CD4-positive, alpha-beta T cell treated with Interleukin-6 for 4 hours (primary cell): Measurements from ENCODE around the gene DDT.
"Not testable (repeated sequence)": the region's sequence is repeated elsewhere in the genome, so short reads cannot be mapped to it uniquely, and the experiment has no call there.

Experiments used
- DNase-seq: peaks from one replicate; pipeline ENCODE4 v3.0.0-alpha.2; 2020; ENCODE audit warnings: mixed read lengths

DDT gene

DNA sequence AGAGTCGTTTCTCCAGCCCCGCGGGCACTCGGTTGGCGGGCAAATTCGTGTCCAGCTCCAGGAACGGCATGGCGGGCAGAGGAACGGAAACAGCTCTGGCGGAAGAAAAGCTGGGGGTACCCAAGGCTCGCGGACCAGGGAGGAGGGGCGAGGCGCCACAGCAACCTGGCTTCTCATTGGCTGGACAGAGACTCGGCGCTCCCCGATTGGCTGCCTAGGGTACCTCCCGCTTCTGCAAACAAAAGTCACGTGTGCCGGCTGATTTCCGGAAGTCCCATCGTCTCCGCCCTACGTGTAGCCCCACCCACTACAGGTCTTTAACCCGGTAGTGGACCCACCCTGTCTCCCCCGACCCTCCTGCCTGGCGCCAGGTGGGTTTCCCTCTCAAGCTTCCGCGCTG, at the start of gene DDT:
Gene DDT, minus strand, starts transcription at position 97 of the 400 bp plus-strand sequence. Its CDS starts 27 bp downstream, at position 70.
- DNase-seq = not testable (repeated sequence)

DNA sequence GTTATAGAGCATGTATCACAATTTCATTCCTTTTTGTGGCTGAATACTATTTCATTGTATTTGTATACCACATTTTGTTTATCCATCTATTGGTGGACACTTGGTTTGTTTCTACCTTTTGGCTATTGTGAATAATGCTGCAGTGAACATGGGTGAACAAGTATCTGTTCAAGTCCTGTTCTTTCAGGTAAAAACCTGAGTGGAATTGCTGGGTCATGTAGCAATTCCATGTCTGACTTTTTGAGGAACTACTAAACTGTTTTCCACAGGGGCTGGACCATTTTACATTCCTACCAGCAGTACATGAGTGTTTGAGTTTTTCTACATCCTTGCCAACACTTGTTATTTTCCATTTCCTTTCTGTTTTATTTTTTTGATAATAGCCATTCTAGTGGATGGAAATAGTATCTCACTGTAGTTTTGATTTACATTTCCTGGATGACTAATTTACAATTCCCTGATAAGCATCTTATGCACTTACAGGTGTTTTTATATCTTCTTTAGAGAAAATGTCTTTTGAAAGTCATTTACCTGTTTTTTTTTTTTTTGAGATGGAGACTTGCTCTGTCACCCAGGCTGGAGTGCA, 49.1 kb upstream of the DDT start:
- no peak for DNase-seq

DNA sequence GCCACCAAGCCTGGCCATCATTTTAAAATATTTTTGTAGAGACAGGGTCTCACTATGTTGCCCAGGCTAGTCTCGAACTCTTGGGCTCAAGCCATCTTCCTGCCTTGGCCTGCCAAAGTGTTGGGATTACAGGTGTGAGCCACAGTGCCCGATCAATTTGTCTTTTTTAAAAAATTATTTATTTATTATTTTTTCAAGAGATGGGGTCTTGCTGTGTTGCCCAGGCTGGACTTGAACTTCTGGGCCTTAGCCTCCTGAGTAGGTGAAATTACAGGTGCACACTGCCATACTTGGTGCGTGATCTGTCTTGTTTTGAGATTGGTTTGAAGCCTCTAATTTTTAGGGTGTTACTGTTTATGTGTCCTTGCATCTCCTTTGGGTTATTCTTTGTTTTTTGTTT, 47.1 kb upstream of the DDT start:
- no peak for DNase-seq

DNA sequence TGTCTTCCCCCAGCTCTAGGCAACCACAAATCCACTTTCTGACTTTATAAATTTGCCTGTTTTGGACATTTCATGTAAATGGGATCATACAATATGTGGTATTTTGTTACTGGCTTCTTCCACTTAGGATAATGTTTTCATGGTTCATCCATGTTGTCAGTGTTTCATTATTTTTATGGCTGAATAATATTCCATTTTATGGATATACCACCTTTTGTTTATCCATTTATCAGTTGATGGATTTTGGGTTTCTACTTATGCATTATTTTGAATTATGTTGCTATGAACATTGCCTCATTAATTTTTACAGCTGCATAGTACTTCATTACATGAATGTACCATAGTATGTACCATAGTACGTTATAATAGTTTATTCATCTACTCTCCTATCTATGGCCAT, 41.9 kb upstream of the DDT start:
- DNase-seq = no peak

DNA sequence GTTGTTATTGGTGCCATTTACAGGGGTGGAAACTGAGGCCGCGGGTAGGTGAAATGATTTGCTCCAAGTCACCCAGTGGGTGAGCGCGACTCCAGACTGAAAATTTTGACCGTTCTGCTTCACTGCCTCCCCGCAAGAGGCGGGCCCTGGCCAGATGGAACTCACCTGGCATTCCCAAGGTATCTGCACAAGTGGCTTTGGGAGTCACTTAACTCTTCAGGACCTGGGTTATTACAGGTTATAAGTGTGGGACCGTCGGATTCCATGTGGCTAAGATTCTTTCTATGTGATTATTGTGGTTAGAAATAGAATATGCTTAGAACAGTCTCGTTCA, 37.5 kb upstream of the DDT start:
- DNase-seq = no peak

DNA sequence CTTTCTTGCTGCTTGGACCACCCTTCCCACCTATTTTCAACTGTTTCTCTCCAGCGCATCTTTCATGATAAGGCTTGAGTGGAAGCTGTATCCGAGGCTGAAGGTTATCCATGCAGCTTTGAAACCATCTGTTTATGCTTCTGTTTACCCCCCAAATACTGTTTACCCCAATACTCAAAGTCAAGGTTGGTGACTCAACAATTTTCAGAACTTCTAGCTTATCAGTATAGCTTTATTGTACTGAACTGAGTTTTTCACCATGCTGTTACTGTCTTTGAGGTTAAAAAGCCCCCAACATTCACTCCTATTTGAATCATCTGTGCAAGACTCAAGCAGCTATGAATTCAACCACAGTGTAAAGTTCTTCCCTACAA, 35.8 kb upstream of the DDT start:
- DNase-seq = no peak

DNA sequence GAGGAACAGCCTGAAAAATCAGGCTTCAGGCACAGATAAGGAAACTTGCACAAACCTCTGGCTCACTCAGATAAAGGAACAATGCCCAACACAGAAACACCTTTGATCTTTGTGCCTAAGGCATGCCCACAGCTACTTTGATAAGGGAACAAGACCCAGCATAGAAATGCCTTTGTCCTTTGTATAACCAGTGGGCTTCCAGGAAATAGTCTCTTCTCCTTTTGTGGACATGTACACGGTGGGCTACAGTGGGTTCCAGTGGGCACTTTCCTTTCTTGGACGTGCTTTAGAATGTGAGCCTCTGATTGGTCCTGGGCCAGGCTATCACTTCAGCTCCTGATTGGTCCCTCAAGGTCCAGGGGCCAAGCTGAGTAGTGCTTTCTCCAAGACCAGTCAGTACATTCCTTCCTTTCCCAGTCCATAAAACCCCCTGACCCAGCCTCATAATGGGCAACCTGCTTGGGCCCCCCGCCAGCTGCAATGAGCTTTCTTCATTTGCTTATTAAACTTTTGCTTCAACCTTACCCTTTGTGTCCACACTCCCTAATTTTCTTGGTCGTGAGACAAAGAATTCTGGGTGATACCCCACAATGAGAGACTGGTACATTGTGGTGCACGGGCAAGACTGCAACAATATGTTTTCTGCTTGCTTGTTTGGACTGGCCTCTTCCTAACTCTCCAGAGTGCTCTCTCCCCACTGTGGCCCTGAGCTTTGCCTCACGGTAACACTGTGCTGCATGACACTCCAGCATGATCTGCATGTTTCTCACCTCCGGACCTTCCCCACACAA, 35.2 kb upstream of the DDT start:
- no peak for DNase-seq

DNA sequence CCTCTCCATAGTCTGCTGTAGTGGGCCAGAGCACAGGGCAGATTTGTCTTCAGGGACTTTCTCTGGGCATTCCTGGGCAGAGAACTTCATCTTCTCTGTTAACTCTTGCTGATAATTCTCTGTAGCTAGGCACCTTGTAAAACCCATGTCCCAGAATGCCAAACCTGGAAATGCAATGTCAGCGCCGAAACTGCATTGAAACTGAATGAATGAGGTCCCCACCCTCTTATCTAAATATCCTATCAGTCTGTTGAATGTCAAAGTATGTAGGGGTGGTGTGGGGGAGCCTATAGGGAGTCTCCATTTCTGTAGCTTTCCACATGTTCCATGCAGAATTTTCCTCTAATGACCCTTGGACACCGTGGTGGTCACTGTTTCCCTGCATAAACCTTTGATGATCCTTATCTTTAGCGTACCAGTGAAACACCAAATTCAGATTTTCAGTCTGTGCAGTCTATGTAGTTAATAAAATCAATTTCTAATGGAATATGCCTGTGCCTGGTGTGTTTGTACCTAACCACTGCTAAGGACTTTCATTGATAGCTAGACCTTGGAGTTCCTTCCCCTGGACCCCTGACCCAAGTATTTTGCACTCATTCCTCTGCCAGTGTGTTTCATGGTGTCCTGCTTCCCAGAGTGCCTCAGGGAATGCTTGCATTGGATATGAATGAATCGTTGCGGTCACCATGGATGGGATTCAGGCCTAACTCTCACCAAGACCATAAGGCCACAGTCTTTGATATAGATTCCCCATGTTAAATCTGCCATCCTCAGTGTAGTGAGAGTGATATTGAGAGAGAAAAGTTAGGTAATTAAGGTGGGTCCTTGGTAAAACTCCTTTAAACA, 34.4 kb upstream of the DDT start:
- no peak for DNase-seq

DNA sequence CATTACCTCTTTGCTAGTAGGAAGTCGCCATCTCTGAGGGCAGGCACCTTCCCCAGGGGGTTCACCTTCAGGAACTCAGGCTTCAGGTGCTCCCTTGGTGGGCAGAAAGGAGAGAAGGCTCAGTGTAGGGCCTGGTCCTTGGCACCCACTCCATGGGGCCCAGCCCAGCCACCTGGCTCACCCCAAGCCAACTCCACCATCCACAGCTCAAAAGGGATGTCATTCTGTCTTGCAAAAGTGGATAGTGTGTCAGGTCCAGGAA, 33.7 kb upstream of the DDT start:
- DNase-seq = no peak

DNA sequence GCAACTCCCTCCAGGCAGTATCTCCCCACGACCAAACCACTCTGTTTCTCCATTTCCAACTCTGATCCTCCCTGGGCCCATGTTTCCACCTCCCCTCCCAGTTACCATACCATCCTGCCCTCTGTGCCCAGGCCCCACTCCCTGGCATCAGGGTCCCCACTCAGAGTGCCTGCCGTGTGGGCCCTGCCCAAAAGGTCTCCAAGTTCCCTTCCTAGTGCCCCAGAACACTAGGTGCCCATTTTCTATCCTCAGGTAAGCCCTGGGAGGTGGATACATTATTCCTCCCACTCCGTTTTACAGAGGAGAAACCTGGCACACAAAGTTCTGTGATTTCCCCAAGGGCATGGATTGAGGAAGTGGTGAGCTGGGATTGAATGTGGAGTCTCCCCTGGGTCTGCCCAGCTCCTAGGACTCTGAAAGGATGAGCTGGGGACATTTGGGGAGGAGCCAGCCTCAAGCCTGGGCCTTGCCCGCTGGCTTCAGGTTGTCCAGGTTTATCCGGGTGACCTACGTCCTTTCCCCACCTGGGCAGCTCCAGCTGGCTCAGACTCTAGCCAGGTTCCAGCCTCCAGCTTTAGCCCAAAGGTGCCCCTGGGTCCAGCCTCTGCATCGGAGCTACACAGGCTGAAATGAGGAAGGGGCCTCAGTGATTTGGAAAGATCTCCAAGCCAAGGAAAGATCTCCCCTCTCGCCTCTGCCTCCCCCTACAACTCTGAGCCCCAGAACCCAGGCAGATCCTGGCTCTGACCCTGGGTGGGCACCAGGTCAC, 33.2 kb upstream of the DDT start:
- no peak for DNase-seq

DNA sequence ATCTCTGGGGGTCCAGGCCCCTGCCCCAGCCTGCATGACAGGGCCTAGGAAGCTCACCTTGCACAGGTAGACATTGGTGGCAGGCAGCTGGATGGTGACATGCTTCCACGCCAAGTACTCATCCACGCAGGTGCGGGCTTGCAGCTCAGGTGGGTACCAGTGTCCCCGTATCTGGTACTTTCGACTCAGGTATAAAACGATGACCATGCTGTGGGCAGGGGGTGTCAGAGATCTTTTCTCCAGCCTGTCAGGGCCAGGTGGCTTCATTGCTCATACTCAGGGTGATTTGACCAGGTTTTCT, 32.6 kb upstream of the DDT start:
- DNase-seq = no peak

DNA sequence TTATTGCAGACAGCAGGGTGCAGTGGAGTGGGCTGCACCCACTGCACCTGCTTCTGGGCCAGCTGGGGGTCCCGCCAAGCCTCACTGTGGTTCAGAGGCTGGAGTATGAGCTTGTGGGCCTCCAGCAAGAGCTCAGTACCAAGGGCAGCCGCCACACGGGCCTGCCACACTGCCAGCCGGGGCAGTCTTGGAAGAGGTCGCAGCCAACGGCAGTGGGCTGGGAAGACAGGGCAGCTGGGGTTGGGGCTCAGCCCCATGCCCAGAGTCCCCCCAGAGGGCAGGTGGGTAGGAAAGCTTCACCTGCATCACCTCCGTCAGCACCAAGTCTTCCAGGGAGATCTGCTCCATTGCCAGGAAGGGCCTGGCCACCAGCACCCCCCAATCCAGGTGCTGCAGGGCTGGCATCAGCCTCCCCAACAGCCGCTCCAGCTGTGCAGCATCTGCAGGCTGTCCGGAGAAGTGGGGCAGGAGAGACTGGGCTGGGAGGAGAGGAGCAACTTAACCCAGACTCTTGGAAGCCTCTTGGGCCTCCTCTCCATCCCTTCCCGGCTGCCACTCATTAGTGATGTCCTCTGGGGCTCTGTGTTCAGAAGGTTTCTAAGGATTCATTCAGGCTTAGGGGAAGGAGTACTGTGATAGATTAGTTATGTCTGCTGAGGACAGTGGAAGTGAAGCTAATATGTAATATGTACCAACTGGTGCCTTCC, 32.1 kb upstream of the DDT start:
- DNase-seq = no peak

DNA sequence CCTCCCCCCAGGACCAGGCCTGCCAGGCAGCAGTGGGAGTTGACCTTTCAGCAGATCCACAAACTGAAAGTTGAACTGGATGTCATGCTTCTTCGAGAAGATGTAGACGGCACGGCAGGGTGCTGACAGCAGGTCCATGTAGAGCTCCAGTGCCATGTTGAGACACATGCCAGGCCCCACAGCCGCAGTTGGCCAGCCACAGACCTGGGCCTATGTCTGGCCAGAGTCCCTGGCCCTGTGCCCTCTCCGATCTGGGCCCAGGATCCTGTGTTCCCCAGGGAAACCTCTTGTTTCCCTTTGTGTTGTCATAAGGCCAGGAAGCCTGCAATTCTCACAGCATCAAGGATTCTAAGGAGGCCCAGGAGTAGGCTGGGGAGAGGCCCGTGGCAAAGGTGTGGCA, 31.0 kb upstream of the DDT start, which contains the start of gene GSTT4:
Gene GSTT4, minus strand, starts transcription at position 253 of the 400 bp plus-strand sequence. Its CDS starts 97 bp downstream, at position 156.
- DNase-seq = no peak

DNA sequence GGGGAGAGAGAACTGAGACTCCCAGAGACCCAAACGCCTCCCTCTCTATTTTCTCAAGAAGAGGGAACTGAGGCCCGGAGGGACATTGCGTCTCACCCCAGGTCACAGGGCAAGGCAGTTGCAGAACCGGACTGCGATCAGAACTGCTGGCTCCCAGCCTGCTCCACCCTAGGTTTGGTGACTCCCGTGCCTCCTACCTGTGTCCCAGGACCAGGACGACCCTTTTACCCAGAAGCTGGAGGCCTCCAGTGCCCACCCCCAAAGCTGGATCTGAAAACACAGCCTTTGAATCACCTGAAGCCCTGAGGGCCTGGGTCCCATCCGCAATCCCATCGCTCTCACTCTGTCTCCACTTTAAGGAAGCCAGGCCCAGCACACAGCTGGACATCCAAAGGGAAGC, 29.6 kb upstream of the DDT start:
- no peak for DNase-seq

DNA sequence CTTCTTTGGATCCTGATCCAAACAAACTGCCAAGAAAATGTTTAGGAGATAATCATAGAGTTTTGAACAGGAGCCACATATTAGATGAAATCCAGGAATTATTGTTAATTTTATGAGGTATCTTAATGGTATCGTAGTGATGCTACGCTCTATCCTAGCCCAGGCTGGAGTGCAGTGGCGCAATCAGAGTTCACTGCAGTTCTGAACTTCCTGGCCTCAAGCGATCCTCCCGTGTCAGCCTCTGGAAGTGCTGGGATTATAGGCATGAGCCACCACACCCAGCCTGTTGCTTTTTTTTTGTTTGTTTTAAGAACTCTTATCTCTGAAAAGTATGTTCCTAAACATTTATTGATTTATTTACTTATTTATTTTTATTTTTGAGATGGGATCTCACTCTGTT, 28.6 kb upstream of the DDT start:
- no peak for DNase-seq

DNA sequence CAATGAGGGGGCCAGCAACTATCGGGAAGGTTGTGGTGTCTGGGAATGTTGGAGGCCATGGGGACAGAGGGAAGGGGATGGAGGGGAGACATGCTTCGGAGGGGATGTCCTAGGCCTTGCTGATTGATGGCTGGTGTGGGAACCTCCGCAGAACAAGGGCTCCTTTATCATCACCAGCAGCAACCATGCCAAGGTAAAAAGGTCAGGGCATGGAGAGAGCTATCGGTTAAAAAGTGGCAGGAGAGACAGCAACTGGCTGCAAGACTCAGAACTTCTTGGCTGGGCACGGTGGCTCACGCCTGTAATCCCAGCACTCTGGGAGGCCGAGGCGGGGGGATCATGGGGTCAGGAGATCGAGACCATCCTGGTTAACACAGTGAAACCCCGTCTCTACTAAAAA, 28.0 kb upstream of the DDT start:
- DNase-seq = no peak

DNA sequence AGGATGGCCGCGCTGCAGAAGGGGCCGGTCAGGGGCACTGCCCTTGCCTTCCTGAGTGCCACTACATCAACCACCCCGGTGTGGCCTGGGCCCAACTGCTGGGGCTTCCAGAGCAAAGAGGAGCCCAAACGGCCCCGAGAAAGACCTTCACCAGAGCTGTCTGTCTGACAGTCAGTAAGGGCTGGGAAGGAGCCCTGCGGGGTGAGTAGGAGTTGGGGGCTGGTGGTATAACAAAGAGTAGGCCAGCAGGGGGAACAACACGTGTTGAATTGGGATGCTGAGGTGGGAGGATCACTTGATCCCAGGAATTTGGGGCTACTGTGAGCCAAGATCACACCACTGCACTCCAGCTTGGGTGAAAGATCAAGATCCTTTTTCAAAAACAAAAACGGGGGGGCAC, 27.1 kb upstream of the DDT start:
- no peak for DNase-seq

DNA sequence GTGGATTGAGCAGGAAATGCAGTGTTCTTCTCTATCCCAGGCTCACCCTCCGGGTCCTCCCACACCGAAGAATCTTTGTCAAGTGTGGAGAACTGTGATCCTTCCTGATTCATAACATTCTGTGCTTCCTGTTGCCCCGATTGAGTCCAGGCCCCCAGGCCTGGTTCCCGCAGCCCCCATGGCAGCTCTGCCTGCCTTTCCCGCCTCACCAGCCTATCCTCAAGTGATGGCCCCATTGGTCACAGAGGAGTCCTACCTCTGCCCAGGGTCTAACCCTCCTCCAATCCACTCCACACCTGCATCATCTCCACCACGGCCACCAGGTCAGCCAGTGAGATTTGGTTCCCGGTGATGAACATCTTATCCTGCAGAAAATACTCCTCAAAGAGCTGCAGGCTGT, 25.5 kb upstream of the DDT start:
- DNase-seq = not testable (repeated sequence)

DNA sequence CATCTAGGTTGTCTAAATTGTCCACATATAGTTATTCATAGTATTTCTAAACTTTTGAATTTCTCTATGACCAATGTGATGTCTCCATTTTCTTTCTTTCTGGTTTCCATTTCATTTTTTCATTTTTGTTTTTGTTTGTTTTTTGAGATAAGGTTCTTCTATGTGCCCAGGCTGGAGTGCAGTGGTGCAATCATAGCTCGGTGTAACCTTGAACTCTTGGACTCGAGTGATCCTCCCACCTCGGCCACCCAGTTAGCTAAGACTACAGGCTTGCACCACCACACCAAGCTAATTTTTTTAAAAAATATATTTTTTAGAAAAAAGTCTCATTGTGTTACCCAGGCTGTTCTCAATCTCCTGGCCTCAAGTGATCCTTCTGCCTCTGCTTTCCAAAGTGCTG, 22.9 kb upstream of the DDT start:
- no peak for DNase-seq

DNA sequence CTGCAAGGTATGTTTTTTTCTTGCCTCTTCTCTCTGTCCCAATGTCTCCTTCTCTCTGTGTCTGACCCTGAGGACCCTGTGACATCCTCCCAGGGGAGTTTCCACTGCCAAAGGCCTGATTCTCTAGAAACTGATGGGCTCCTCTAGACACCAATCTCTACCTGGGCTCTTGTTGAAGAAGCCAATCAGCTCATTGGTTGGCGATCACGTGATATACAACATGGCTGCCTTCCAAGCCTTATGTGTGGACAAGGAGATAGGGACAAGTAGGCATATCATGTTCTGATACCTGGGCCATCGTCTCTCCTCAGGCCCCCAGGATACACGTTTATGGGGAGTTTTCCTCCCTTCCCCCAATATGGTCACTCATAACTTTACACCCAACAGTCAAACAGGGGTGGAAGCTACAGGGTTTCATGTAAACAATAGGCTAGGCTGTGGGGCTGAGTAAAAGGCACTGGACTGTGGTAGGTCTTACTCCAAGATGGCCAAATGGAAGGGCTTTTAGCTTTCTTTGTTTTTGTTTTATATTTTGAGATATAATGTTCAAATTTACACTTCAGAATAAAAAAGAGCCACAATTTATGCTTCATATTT, 19.4 kb upstream of the DDT start:
- DNase-seq = not testable (repeated sequence)

DNA sequence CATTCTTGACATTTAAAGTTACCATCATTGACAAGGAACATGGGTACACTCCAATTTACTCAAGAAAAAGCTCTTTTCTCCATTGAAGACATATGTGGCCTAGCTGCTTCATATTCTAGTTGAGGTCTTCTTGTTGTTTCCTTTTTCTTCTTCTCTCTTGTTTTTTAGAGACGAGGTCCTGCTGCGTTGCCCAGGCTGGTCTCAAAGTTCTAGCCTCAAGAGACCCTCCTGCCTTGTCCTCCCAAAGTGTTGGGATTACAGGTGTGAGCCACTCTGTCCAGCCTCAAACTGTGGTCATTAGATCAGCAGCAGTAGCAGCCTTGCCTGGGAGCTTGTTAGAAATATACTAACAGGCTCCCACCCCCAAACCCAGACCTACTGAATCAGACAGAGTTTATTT, 18.8 kb upstream of the DDT start:
- not testable (repeated sequence) for DNase-seq

DNA sequence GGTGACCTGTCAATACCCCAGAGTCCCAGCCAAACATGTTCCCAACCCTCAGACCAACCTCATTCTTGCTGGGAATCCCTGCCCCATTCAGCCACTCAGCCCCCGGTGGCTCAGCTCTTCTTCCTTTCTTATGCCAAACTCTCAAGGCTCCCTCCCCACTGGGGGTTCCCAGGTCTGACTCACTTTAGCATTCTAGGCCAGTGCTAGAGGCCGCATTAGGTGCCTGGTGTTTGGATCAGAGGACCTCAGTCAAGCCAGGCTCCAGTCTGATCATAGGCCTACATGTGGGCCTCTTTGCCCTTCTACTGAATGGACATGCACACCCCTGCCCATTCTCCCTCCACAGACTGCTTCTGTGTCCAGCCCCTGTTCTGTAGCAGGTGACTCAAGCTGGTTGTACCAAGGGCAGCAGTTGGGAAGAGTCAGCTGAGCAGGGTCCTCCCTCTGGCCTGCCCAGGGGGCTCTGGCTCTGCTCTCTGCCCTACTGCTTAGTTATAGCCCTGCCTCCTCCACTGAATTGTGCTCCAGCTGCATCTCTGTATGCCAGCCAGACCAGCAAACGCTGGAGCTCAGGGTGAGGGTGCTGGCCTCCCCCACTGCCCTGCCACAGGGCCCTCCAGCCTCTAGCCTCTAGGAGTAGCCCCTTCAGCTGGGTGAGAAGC, 15.5 kb upstream of the DDT start:
- not testable (repeated sequence) for DNase-seq
